Erythroblast (primary cell): ENCODE measurements around the gene LDB3.

Experiments used
- GATA1 ChIP-seq: IDR thresholded peaks from 2 replicates; pipeline ENCODE4 v1.6.1; 2011; ENCODE audit warnings: low read depth, mild to moderate bottlenecking, control low read depth, low read length, moderate library complexity
- POLR2A ChIP-seq: IDR thresholded peaks from 2 replicates; pipeline ENCODE4 v1.6.1; 2011; ENCODE audit warnings: mild to moderate bottlenecking, low read length

DNA sequence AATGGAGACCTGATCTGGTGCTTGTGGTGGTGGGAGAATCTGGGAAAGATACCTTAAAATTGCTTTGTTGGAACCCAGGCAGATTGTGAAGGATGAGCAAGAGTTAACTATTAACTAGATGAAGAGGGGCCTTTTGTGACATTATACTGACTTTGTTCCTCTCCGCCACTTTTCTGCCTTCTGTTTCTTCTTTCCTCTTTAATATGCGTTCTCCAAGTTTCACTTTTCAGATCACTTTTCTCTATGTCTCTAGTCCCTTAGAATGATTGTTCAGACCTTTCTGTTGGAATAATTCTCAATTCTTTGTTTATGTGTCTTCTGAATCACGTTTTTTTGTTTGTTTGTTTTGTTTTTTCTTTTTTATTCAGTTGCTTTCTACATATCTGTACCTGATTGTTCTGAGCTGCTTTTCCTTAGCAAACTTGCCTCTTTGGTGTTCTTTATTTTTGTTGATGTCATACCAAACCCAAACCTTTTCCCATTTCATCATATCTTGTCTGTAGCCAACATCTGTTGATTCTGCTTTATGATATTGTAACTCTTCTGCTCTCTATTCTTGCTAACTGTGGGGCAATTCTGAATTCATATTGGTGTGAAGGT, 90.9 kb downstream of the LDB3 start:
- TF ChIP-seq POLR2A (no peak), GATA1 (no peak)
